Upper lobe of left lung (tissue), 4 donors: Measurements from ENCODE around the gene GP1BA.

Experiments used
- CTCF ChIP-seq, 6 experiments: fragments of 450-650 bp in 4 of 6; fragments of 200-600 bp in 2 of 6; sonication (generic) in 2 of 6; IDR thresholded peaks; one replicate each; pipeline ENCODE4 v1.5.1; 2016 to 2019; ENCODE audit warnings: antibody characterized with exemption in 6 of 6
- POLR2A ChIP-seq, 4 donors: fragments of 450-650 bp; IDR thresholded peaks; one replicate each; pipeline ENCODE4 v1.5.1; 2016 to 2017; ENCODE audit warnings: antibody characterized with exemption in 4 of 4, mild to moderate bottlenecking in 2 of 4

DNA sequence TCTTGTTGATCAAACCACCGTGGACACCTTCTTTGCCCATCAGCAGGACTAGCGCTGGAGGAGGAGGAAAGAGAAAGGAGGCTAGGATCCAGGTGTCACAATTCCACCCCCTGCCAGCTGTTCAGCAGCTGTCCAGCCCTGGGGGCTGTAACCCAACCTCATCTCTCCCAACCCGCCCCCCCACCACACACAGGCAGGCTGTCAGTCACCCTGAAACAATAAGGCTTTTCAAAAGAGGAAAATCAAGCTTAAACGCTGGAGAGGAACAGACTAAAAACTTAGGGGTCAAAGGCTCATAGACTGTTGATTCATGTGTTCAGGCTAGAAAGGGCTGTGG is 13.8 kb downstream of the GP1BA start:
- TF ChIP-seq CTCF (IDR thresholded peaks at IDR 0.05) (no peak), POLR2A (IDR thresholded peaks at IDR 0.05) (no peak)
